Measurements from ENCODE around the gene TAF11L13.
"Not testable (repeated sequence)": the region's sequence is repeated elsewhere in the genome, so short reads cannot be mapped to it uniquely, and the experiment has no call there.

Gene TAF11L13

DNA sequence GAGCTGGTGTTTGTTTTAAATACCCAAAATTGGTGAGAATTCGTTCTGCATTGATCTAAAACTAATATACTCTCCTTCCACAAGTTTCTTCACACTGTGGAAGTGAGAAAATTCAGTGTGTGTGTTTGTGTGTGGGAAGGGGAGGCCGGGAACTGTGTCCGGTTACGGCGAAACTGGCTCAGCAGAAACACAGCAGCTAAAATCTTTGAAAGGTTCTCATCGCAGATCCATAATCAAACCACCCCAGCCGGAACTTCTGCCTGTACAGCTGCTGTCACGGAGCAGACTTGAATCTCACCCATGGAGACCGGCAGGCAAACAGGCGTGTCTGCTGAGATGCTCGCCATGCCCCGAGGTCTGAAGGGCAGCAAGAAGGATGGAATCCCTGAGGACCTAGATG, at the start of gene TAF11L13:
TSS of gene TAF11L13 (plus strand) at position 301 of the 400 bp plus-strand sequence.
- DNase-seq (ENCODE audit: low read depth), result not testable (repeated sequence)

DNA sequence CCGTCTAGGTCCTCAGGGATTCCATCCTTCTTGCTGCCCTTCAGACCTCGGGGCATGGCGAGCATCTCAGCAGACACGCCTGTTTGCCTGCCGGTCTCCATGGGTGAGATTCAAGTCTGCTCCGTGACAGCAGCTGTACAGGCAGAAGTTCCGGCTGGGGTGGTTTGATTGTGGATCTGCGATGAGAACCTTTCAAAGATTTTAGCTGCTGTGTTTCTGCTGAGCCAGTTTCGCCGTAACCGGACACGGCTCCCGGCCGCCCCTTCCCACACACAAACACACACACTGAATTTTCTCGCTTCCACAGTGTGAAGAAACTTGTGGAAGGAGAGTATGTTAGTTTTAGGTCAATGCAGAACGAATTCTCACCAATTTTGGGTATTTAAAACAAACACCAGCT, 46.2 kb upstream of the TAF11L13 start, which contains the start of gene TAF11L7:
TSS of gene TAF11L7 (minus strand) at position 101 of the 400 bp plus-strand sequence.
- DNase-seq (ENCODE audit: low read depth), result not testable (repeated sequence)

DNA sequence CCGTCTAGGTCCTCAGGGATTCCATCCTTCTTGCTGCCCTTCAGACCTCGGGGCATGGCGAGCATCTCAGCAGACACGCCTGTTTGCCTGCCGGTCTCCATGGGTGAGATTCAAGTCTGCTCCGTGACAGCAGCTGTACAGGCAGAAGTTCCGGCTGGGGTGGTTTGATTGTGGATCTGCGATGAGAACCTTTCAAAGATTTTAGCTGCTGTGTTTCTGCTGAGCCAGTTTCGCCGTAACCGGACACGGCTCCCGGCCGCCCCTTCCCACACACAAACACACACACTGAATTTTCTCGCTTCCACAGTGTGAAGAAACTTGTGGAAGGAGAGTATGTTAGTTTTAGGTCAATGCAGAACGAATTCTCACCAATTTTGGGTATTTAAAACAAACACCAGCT, 41.0 kb upstream of the TAF11L13 start, which contains the start of gene TAF11L8:
TSS of gene TAF11L8 (minus strand) at position 101 of the 400 bp plus-strand sequence.
- DNase-seq (ENCODE audit: low read depth), result not testable (repeated sequence)

DNA sequence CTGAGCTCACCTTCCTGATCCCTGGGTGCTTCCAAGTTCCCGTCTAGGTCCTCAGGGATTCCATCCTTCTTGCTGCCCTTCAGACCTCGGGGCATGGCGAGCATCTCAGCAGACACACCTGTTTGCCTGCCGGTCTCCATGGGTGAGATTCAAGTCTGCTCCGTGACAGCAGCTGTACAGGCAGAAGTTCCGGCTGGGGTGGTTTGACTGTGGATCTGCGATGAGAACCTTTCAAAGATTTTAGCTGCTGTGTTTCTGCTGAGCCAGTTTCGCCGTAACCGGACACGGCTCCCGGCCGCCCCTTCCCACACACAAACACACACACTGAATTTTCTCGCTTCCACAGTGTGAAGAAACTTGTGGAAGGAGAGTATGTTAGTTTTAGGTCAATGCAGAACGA, 37.6 kb upstream of the TAF11L13 start, which contains the start of gene TAF11L9:
TSS of gene TAF11L9 (minus strand) at position 140 of the 400 bp plus-strand sequence.
- not testable (repeated sequence) for DNase-seq (ENCODE audit: low read depth)

DNA sequence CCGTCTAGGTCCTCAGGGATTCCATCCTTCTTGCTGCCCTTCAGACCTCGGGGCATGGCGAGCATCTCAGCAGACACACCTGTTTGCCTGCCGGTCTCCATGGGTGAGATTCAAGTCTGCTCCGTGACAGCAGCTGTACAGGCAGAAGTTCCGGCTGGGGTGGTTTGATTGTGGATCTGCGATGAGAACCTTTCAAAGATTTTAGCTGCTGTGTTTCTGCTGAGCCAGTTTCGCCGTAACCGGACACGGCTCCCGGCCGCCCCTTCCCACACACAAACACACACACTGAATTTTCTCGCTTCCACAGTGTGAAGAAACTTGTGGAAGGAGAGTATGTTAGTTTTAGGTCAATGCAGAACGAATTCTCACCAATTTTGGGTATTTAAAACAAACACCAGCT, 34.2 kb upstream of the TAF11L13 start, which contains the start of gene TAF11L10:
TSS of gene TAF11L10 (minus strand) at position 101 of the 400 bp plus-strand sequence.
- not testable (repeated sequence) for DNase-seq (ENCODE audit: low read depth)

DNA sequence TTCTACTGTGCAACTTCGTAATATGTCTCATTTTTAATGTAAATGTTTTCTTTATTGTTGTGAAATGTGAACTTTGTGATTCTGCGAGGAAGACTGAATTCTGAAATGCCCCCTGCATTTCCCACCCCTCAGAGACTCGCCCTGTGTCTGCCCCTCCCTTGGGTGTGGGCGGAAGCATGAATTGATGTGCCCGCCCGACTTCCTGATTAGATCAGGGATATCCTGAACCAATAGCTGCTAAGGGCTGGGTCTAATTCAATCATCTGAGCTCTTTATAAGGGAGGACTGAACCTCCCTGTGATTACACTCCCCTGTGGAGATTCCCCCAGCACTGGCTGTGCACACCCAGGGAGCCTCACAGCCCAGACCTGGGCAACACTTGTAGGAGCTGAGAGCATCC, 28.0 kb upstream of the TAF11L13 start, which contains the start of gene TAF11L11:
TSS of gene TAF11L11 (plus strand) at position 304 of the 400 bp plus-strand sequence.
- not testable (repeated sequence) for DNase-seq (ENCODE audit: low read depth)

DNA sequence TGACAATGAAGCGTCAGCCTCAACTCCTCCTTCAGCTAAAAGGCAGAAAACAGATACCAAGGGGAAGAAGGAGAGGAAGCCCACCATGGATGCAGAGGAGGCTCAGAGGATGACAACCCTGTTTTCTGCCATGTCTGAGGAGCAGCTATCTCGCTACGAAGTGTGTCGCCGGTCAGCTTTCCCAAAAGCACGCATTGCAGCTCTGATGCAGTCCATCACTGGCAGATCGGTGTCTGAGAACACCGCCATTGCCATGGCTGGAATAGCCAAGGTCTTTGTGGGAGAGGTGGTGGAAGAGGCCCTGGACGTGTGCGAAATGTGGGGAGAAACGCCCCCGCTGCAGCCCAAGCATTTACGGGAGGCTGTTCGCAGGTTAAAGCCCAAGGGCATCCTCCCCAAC, 26.9 kb upstream of the TAF11L13 start:
- no peak for DNase-seq (ENCODE audit: low read depth)

DNA sequence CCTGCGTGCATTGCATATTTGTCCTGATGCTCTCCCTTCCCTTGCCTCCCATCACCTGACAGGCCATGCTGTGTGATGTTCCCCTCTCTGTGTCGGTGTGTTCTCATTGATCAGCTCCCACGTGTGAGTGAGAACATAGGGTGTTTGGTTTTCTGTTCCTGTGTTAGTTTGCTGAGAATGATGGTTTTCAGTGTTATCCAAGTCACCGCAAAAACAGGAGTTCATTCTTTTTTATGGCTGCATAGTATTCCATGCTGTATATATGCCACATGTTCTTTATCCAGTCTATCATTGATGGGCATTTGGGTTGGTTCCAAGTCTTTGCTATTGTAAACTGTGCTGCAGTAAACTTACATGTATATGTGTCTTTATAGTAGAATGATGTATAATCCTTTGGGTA, 24.4 kb upstream of the TAF11L13 start:
- not testable (repeated sequence) for DNase-seq (ENCODE audit: low read depth)

DNA sequence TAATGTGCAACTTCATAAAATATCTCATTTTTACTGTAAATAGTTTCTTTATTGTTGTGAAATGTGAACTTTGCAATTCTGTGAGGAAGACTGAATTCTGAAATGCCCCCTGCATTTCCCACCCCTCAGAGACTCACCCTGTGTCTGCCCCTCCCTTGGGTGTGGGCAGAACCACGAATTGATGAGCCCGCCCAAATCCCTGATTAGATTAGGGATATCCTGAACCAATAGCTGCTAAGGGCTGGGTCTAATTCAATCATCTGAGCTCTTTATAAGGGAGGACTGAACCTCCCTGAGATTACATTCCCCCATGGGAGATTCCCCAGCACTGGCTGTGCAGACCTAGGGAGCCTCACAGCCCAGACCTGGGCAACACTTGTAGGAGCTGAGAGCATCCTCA, 21.8 kb upstream of the TAF11L13 start, which contains the start of gene TAF11L12:
TSS of gene TAF11L12 (plus strand) at position 301 of the 400 bp plus-strand sequence.
- DNase-seq (ENCODE audit: low read depth), result not testable (repeated sequence)

DNA sequence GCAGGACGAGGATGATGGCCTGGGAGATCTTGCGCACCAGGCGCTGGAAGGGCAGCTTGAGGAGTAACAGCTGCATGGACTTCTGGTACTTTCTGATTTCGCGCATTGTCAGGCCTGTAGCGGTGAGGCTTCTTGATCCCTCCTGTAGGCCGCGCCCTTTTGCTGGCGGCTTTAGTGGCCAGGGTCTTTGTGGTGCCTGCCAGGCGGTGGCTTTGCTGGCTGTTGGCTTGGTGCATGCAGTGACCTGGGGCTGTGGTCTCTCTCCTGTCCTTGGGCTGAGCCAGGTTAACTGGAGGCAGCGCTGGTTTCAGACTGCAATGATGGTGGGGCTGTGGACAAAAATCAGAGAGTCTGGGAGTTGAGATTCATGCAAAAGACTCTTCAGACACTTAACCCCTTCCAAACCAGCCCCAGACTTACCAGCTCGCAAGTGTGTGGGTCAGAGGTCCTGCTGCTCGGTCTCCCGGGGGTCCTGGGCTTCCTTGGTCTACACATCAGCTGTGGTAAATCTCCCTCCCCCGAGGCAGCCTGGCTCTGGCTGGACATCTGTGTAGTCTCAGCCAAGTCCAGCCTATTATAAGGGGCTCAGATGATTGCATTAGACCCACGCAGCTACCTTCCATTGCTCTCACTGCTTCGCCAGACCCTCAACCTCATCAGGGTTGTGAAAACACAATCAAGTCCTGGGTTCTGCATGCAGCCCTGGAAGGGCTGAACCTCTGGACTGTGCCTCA, 16.8 kb upstream of the TAF11L13 start:
- DNase-seq (ENCODE audit: low read depth), result no peak

DNA sequence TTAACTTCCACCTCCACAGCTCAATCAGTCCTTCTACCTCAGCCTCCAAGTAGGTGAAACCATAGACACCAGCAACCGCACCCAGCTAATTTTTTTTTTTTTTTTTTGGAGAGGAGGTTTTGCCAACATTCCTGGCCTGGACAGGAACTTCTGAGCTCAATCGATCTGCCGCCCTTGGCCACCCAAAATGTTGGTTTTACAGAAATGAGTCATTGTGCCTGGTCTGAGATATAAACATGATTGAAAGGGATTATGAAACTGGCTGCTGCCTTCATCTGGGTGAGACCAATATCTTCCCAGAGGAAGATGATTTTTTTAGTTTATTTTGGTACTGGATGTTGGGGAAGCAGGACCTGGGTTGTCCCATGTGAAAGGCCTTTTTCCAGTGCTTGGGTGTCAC, 12.5 kb upstream of the TAF11L13 start:
- no peak for DNase-seq (ENCODE audit: low read depth)

DNA sequence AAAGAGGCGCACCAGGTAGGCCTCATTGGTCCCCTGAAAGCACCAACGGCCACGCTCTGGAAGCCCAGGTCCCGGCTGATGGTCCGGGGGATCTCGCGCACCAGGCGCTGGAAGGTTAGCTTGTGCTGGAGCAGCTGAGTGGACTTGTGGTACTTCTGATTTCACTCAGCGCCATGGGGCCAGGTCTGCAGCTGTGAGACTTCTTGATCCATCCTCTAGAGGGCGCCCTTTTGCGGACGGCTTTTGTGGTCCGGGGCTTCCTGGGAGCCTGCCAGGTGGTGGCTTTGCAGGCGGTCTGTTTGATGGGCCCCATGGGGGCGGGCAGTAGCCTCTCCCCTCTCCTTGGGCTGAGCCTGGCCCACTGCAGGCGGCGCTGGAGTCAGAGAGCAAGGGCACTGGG, 11.3 kb upstream of the TAF11L13 start:
- DNase-seq (ENCODE audit: low read depth), result no peak

DNA sequence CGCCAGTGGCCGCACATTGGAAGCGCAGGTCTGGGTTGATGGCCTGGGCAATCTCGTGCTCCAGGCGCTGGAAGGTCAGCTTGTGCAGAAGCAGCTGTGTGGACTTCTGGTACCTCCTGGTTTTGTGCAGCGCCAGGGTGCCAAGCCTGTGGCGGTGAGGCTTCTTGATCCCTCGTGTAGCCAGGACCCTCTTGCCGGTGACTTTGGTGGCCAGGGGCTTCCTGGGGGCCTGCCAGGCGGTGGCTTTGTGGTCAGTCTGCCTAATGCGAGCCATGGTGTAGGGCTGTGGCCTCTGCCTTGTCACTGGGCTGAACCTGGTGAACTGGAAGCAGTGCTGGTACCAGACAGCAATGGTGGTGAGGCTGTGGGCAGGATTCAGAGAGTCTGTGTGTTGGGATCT, 6.2 kb upstream of the TAF11L13 start:
- no peak for DNase-seq (ENCODE audit: low read depth)

DNA sequence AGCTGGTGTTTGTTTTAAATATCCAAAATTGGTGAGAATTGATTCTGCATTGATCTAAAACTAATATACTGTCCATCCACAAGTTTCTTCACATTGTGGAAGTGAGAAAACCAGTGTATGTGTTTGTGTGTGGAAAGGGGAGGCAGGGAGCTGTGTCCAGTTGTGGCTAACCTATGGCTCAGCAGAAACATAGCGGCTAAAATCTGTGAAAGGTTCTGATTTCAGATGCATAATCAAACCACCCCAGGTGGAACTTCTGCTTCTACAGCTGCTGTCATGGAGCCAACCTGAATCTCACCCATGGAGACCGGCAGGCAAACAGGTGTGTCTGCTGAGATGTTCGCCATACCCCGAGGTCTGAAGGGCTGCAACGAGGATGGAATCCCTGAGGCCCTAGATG, 2.3 kb downstream of the TAF11L13 start, which contains the start of gene TAF11L14:
TSS of gene TAF11L14 (plus strand) at position 301 of the 400 bp plus-strand sequence.
- no peak for DNase-seq (ENCODE audit: low read depth)

DNA sequence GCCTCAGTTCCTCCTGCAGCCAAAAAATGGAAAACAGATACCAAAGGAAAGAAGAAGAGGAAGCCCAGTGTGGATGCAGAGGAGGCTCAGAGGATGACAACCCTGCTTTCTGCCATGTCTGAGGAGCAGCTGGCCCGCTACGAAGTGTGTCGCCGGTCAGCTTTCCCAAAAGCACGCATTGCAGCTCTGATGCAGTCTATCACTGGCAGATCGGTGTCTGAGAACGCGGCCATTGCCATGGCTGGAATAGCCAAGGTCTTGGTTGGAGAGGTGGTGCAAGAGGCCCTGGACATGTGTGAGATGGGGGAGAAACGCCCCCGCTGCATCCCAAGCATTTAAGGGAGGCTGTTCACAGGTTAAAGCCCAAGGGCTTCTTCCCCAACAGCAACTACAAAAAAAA, 17.3 kb downstream of the TAF11L13 start:
- not testable (repeated sequence) for DNase-seq (ENCODE audit: low read depth)

DNA sequence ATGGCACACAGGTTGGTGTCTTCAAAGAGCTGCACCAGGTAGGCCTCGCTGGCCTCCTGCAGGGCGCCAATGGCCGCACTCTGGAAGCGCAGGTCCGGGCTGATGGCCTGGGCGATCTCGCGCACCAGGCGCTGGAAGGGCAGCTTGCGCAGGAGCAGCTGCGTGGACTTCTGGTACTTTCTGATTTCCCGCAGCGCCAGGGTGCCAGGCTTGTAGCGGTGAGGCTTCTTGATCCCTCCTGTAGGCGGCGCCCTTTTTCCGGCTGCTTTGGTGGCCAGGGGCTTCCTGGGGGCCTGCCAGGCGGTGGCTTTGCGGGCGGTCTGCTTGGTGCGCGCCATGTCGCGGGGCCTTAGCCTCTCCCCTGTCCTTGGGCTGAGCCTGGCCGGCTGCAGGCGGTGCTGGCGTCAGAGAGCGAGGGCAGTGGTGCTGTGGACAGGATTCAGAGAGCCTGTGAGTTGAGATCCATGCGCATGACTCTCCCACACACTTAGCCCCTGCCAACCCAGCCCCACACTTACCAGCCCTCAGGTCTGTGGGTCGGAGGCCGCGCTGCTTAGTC, 23.4 kb downstream of the TAF11L13 start:
- not testable (repeated sequence) for DNase-seq (ENCODE audit: low read depth)

DNA sequence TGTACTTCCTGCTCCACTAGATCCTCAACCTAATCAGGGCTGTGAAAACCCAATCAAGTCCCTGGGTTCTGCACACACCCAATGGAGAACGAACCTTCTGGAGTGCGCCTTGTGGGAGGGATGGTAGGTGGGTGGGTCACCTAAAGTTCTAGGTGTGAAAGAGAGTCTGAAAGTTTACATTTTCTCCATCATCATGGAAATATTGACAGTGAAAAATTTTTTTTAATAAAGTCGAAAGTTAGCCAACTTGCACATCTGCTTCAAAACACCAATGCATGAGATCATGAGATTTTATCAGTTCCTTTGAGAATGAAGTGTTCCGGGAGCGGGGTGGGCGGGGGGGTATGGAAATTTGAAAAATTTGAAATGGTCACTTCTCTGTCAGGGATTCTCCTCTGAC, 24.0 kb downstream of the TAF11L13 start:
- DNase-seq (ENCODE audit: low read depth), result no peak

DNA sequence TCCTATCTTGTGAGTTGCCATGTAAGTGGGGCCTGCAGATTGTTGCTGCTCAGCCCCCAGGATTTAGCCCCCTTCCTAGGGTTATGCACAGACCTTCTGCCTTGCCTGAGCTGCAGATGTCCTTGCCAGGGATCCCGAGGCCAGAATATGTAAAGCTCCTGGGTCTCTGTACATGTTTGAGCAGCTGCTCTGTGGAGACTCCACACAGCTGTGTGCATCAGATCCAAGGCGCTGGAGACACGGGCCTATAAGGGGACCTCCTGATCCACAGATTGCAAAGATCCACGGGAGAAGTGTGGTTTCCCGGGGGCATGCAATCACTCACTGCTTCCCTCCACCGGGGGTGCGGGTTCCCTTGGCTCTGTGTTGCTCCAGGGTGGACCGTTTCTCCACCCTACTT, 31.3 kb downstream of the TAF11L13 start:
- no peak for DNase-seq (ENCODE audit: low read depth)

DNA sequence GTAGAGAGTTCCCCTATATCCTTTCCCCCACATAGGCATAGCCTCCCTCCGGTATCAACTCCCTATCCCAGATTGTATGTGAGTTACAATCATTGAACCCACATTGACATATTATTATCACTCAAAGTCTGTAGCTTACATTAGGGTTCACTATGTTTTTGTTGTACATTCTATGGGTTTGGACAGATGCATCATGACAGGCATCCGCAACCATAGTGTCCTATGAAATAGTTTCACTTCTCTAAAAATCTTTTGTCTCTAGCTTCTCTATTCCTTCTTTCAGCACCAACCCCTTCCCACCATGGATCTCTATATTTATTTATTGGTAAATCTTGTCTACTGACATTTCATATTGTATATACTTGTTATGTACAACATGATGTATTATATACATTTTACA, 33.9 kb downstream of the TAF11L13 start:
- DNase-seq (ENCODE audit: low read depth), result no peak

DNA sequence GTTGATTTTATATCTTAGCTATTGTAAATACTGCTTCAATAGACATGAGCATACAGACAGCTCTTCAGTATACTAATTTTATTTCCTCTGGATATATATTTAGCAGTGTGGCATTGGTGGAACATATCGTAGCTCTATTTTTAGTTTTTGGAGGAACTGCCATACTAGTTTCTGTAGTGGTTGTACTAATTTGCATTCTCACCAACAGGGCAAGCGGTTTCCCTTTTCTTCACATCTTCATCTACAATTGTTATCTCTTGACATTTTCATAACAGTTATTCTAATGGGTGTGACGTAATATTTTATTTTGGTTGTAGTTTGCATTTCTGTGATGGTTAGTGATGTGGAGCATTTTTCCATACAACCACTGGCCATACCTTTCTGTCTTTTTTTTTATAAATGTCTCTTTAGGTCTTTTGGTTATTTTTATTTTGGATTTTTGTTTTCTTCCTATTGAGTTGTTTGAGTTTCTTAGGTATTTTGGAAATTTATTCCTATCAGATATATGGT, 34.9 kb downstream of the TAF11L13 start:
- no peak for DNase-seq (ENCODE audit: low read depth)

DNA sequence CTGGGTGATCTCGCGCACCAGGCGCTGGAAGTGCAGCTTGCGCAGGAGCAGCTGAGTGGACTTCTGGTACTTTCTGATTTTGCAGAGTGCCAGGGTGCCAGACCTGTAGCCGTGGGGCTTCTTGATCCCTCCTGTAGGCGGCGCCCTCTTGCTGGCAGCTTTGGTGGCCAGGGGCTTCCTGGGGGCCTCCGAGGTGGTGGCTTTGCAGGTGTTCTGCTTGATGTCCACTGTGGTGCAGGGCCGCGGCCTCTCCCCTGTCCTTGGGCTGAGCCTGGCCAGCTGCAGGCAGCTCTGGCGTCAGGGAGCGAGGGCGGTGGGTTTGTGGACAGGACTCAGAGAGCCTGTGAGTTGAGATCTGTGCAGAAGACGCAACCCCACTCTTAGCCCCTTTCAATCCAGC, 38.5 kb downstream of the TAF11L13 start:
- no peak for DNase-seq (ENCODE audit: low read depth)

DNA sequence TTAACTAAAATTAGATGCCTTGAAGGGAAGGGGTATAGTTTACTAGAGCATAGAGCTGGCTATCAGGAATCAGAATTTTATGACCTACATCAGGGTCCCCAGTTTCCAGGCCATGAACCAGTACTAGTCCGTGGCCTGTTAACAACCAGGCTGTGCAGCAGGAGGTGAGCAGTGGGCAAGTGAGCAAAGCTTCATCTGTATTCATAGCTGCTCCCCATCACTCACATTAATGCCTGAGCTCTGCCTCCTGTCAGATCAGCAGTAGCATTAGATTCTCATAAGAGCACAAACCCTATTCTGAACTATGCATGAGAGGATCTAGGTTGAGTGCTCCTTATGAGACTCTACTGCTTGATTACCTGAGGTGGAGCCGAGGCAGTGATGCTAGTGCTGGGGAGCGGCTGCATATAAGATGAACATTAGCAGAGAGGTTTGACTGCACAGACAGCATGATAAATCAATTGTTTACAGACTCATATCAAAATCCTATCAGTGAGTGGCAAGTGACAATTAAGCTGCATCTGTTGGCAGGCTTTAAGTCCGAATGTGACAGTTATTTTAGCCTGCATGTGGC, 47.0 kb downstream of the TAF11L13 start:
- DNase-seq (ENCODE audit: low read depth), result no peak
